Nephron progenitor cell (in vitro differentiated cells): ENCODE results near the gene TTC12.

ENCODE experiments used
- DNase-seq: peaks from one replicate; pipeline ENCODE4 v3.0.0; 2021
- H3K27ac Mint-ChIP-seq: 2 replicates; pipeline ENCODE4 v1.8.0; 2021; ENCODE audit warnings: mild to moderate bottlenecking, moderate library complexity, mixed read lengths
- H3K27me3 Mint-ChIP-seq: 2 replicates; pipeline ENCODE4 v1.8.0; 2021; ENCODE audit warnings: mild to moderate bottlenecking, low read depth, mixed read lengths; ENCODE audit not compliant: poor library complexity
- H3K36me3 Mint-ChIP-seq: 2 replicates; pipeline ENCODE4 v1.8.0; 2021; ENCODE audit warnings: low read depth, mixed read lengths
- H3K4me1 Mint-ChIP-seq: 2 replicates; pipeline ENCODE4 v1.8.0; 2021; ENCODE audit warnings: mixed read lengths
- H3K4me3 Mint-ChIP-seq: 2 replicates; pipeline ENCODE4 v1.8.0; 2021; ENCODE audit warnings: mild to moderate bottlenecking, moderate library complexity, mixed read lengths
- H3K9me3 Mint-ChIP-seq: 2 replicates; pipeline ENCODE4 v1.8.0; 2021; ENCODE audit warnings: mild to moderate bottlenecking, moderate library complexity, mixed read lengths
- TF ChIP-seq, protein P1 (sequence below): fragments of 200-600 bp; sonication (generic); IDR thresholded peaks from 2 replicates; pipeline ENCODE4 v1.5.0; 2021; ENCODE audit warnings: antibody characterized with exemption

The TTC12 gene

DNA sequence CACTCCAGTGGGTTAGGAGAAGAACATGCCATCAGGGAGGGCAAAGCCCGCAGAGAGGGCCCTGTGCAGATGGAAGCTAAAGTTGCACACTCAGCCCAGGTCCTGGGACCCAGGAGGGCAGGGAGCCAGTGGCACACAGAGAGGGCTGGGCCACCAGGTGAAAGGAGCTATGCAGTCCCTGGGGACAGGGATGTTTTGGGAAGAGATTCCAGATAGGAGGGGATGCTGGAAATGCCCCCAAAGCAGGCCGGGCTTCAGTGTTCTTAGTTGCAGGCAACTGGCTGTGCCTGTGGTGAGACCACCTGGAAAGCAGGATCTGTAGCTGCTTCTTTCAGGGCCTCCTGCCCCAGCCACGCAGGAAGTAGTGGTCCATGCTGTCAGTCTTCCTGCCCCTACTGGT, 92.8 kb downstream of the TTC12 start:
- Mint-ChIP-seq H3K9me3 (no peaks in the 10 kb centered on the region), H3K4me1 (peaks cover 21% of the 10 kb centered on the region), H3K27me3 (peaks cover 36% of the 10 kb centered on the region), H3K36me3 (no peaks in the 10 kb centered on the region), H3K27ac (no peak overlapping the region), H3K4me3 (no peak overlapping the region)
- TF ChIP-seq, protein P1, sequence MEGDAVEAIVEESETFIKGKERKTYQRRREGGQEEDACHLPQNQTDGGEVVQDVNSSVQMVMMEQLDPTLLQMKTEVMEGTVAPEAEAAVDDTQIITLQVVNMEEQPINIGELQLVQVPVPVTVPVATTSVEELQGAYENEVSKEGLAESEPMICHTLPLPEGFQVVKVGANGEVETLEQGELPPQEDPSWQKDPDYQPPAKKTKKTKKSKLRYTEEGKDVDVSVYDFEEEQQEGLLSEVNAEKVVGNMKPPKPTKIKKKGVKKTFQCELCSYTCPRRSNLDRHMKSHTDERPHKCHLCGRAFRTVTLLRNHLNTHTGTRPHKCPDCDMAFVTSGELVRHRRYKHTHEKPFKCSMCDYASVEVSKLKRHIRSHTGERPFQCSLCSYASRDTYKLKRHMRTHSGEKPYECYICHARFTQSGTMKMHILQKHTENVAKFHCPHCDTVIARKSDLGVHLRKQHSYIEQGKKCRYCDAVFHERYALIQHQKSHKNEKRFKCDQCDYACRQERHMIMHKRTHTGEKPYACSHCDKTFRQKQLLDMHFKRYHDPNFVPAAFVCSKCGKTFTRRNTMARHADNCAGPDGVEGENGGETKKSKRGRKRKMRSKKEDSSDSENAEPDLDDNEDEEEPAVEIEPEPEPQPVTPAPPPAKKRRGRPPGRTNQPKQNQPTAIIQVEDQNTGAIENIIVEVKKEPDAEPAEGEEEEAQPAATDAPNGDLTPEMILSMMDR: no peak
- no peak for DNase-seq

GRCh38 chr11:113408206-113408605, 93.8 kb downstream of the TTC12 start:
- no peak overlapping the region for H3K27ac Mint-ChIP-seq
- H3K27me3 Mint-ChIP-seq: peaks cover 26% of the 10 kb centered on the region
- peaks cover 21% of the 10 kb centered on the region for H3K4me1 Mint-ChIP-seq
- H3K4me3 Mint-ChIP-seq: no peak overlapping the region
- no peaks in the 10 kb centered on the region for H3K9me3 Mint-ChIP-seq
- TF ChIP-seq, protein P1: no peak
- no peaks in the 10 kb centered on the region for H3K36me3 Mint-ChIP-seq
- no peak for DNase-seq

GRCh38 chr11:113408887-113409286, 94.5 kb downstream of the TTC12 start:
- Mint-ChIP-seq H3K9me3 (no peaks in the 10 kb centered on the region), H3K36me3 (no peaks in the 10 kb centered on the region), H3K27me3 (peaks cover 23% of the 10 kb centered on the region), H3K4me1 (peaks cover 21% of the 10 kb centered on the region), H3K4me3 (no peak overlapping the region), H3K27ac (no peak overlapping the region)
- DNase-seq: no peak
- TF ChIP-seq, protein P1: no peak

DNA sequence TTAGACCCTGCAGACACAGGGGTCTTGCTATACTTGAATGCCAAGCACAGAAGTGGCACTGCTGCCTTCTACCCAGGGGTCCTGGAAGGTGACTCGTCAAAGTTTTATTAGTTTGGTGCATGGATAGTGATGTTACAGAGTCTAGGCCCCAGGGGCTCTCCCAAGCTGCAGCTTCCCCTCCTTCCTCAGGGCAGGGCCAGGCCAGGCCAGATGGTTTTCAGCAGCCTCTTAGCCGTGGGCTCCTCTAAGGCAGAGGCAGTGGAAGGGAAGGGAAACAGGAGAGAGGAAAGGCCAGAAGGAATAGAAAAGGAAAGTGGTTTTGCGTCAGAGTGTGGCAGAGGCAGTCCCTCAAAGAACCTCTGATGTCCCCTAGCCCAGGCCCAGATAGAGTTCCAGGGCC, 95.1 kb downstream of the TTC12 start:
- H3K36me3 Mint-ChIP-seq: no peaks in the 10 kb centered on the region
- peaks cover 22% of the 10 kb centered on the region for H3K27me3 Mint-ChIP-seq
- no peak for DNase-seq
- H3K27ac Mint-ChIP-seq: no peak overlapping the region
- no peak overlapping the region for H3K4me3 Mint-ChIP-seq
- H3K9me3 Mint-ChIP-seq: no peaks in the 10 kb centered on the region
- peaks cover 21% of the 10 kb centered on the region for H3K4me1 Mint-ChIP-seq
- TF ChIP-seq, protein P1: no peak

DNA sequence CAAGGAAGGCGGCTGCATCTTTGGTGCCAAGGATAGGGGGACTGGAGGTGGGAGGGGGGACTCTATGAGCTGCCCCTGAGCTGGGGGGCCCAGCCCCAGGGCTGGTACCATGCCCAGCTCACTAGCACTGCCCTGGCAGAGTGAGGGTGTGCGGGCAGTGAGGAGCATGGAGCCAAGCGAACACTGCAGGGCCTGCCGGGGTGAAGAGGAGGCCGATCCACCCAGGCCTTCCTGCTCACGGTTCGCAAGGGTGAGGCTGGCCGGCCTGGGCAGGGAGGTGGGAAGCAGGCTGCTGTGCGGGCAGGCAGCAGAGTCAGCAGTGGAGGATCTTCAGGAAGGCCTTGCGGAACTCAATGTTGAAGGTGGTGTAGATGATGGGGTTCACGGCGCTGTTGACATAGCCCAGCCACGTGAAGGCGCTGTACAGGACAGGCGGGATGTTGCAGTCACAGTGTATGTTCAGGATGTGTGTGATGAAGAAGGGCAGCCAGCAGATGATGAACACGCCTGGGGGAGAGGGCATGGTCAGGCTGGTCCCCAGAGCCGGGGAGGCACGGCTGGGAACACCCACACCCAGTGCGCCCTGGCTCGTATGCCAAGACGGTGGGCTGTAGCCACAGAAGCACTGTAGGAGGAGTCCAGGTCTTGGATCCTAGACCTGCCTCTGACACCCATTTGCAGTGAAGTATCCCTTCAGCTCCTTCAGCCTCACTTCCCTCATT, 96.2 kb downstream of the TTC12 start:
- Mint-ChIP-seq H3K27me3 (peaks cover 32% of the 10 kb centered on the region), H3K9me3 (no peaks in the 10 kb centered on the region), H3K4me3 (no peak overlapping the region), H3K4me1 (peaks cover 12% of the 10 kb centered on the region), H3K36me3 (no peaks in the 10 kb centered on the region), H3K27ac (no peak overlapping the region)
- no peak for DNase-seq
- TF ChIP-seq, protein P1: no peak

- peaks cover 4% of the 10 kb centered on the region for H3K4me1 Mint-ChIP-seq
- peaks cover 34% of the 10 kb centered on the region for H3K27me3 Mint-ChIP-seq
- H3K4me3 Mint-ChIP-seq: no peak overlapping the region
- TF ChIP-seq, protein P1: no peak
- H3K27ac Mint-ChIP-seq: no peak overlapping the region
- no peak for DNase-seq
- H3K36me3 Mint-ChIP-seq: no peaks in the 10 kb centered on the region
- no peaks in the 10 kb centered on the region for H3K9me3 Mint-ChIP-seq
Measured at GRCh38 chr11:113411536-113411935, 97.2 kb downstream of the TTC12 start.
